WERI-Rb-1 (cell line): ENCODE measurements around the gene SLC16A3.

ENCODE experiments used
- DNase-seq: peaks from one replicate; pipeline ENCODE4 v3.0.0-alpha.2; 2020
- H3K27ac ChIP-seq: fragments of 250-450 bp; sonication (Bioruptor Pico); 2 replicates; pipeline ENCODE4 v1.5.1; 2020; ENCODE audit warnings: mild to moderate bottlenecking, moderate library complexity
- H3K27me3 ChIP-seq: fragments of 250-450 bp; sonication (Bioruptor Pico); 2 replicates; pipeline ENCODE4 v1.5.1; 2021; ENCODE audit warnings: mild to moderate bottlenecking, low read depth, moderate library complexity; ENCODE audit not compliant: insufficient read depth, severe bottlenecking
- H3K36me3 ChIP-seq: fragments of 250-450 bp; sonication (Bioruptor Pico); 2 replicates; pipeline ENCODE4 v1.5.1; 2020; ENCODE audit warnings: mild to moderate bottlenecking, moderate library complexity
- H3K4me3 ChIP-seq: 2 replicates; pipeline ENCODE4 v1.5.1; 2011; ENCODE audit warnings: low read depth, mild to moderate bottlenecking, control low read depth, low read length
- H3K9me3 ChIP-seq: fragments of 250-450 bp; sonication (Bioruptor Pico); 2 replicates; pipeline ENCODE4 v1.5.1; 2021; ENCODE audit warnings: mild to moderate bottlenecking, moderate library complexity; ENCODE audit not compliant: severe bottlenecking
- TF ChIP-seq, protein P1 (sequence below): IDR thresholded peaks from 2 replicates; pipeline ENCODE4 v1.5.1; 2011; ENCODE audit warnings: low read depth, mild to moderate bottlenecking, control low read depth, inconsistent platforms, low read length

The SLC16A3 gene

GRCh38 chr17:82229698-82230608, 1.1 kb downstream of the SLC16A3 start:
- TF ChIP-seq, protein P1, sequence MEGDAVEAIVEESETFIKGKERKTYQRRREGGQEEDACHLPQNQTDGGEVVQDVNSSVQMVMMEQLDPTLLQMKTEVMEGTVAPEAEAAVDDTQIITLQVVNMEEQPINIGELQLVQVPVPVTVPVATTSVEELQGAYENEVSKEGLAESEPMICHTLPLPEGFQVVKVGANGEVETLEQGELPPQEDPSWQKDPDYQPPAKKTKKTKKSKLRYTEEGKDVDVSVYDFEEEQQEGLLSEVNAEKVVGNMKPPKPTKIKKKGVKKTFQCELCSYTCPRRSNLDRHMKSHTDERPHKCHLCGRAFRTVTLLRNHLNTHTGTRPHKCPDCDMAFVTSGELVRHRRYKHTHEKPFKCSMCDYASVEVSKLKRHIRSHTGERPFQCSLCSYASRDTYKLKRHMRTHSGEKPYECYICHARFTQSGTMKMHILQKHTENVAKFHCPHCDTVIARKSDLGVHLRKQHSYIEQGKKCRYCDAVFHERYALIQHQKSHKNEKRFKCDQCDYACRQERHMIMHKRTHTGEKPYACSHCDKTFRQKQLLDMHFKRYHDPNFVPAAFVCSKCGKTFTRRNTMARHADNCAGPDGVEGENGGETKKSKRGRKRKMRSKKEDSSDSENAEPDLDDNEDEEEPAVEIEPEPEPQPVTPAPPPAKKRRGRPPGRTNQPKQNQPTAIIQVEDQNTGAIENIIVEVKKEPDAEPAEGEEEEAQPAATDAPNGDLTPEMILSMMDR = no peak
- Histone ChIP-seq H3K36me3 (no peaks in the 10 kb centered on the region; the same call in 1 of the 2 replicates), H3K4me3 (no peak overlapping the region), H3K27me3 (no peaks in the 10 kb centered on the region), H3K9me3 (peaks cover 6% of the 10 kb centered on the region), H3K27ac (no peak overlapping the region)
- no peak for DNase-seq

DNA sequence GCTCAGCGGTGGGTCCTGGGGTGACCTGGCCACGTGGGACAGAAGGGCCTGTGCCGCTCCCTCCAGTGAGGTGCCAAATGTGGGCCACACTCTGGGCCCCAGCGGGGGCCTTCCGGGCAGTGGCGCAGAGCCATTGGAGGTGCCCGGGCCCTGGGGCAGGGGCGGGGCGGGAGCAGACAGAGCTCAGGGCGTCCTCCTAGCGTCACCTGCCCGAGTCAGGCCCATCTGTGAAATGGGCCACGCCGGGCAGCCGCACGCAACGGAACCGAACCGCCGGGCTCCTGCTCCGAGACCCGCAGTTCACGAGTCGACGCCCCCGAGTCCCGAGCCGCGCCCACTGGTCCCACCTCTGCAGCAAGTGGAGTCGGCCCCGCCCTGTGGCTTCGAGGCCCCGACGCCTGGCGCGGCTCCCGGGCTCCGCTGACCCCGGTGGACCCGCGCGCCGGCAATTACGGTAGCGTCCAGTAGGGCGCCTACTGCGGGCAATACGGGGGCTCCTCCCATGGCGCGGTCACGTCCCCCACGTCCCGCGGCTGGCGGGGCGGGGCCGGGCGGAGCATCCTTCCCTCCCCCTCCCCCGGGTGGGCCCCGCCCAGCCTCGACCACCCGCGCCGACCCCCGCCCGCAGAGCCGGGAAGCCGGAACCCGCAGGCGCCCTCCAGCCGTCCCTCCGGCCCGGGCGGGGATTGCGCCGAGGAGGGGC, 1.9 kb downstream of the SLC16A3 start:
- DNase-seq = no peak
- Histone ChIP-seq H3K27me3 (no peaks in the 10 kb centered on the region), H3K27ac (no peak overlapping the region), H3K9me3 (peaks cover 8% of the 10 kb centered on the region), H3K36me3 (no peaks in the 10 kb centered on the region; the same call in 1 of the 2 replicates), H3K4me3 (no peak overlapping the region)
- TF ChIP-seq, protein P1 = no peak

DNA sequence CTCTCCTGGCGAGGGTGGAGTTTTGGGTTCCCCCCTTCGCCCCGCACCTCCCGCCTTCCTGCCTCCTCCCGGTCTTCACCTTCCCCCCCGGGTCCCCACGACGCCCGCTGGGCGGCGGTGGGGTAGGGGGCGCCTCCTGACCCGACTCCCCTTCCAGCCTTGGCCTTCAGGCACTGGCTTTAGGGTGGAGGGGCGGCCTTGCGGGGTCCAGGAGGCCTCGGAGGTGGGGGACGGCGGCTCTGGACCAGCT, 2.4 kb downstream of the SLC16A3 start:
- TF ChIP-seq, protein P1 = no peak
- no peak for DNase-seq
- peaks cover 8% of the 10 kb centered on the region for H3K9me3 ChIP-seq
- H3K36me3 ChIP-seq = no peaks in the 10 kb centered on the region; the same call in 1 of the 2 replicates
- H3K27ac ChIP-seq = no peak overlapping the region; the same call in 1 of the 2 replicates
- no peaks in the 10 kb centered on the region for H3K27me3 ChIP-seq
- H3K4me3 ChIP-seq = no peak overlapping the region

GRCh38 chr17:82231562-82232321, 2.9 kb downstream of the SLC16A3 start:
- Histone ChIP-seq H3K4me3 (no peak overlapping the region), H3K27ac (no peak overlapping the region; the same call in 1 of the 2 replicates), H3K9me3 (peaks cover 8% of the 10 kb centered on the region), H3K27me3 (no peaks in the 10 kb centered on the region), H3K36me3 (no peaks in the 10 kb centered on the region; the same call in 1 of the 2 replicates)
- DNase-seq = no peak
- TF ChIP-seq, protein P1 = no peak

GRCh38 chr17:82232322-82232820, 3.5 kb downstream of the SLC16A3 start:
- H3K27me3 ChIP-seq = no peaks in the 10 kb centered on the region
- peaks cover 8% of the 10 kb centered on the region for H3K9me3 ChIP-seq
- no peak overlapping the region for H3K27ac ChIP-seq
- H3K36me3 ChIP-seq = peaks cover 3% of the 10 kb centered on the region; the same call in 1 of the 2 replicates
- DNase-seq = no peak
- TF ChIP-seq, protein P1 = no peak
- no peak overlapping the region for H3K4me3 ChIP-seq
